Colonic mucosa (tissue), 4 donors: ENCODE data around the gene NT5DC3. TPM values are rescaled to one million over a fixed set of nuclear protein-coding genes. Genes with fewer than 3 reads are reported as not detected.

Source experiments
- DNase-seq: peaks from one replicate; pipeline ENCODE4 v3.0.0-alpha.2; 2020
- H3K27ac ChIP-seq: fragments of 200-600 bp; one replicate; pipeline ENCODE4 v1.8.0; 2021
- H3K27me3 ChIP-seq: fragments of 200-600 bp; one replicate; pipeline ENCODE4 v1.8.0; 2021
- H3K36me3 ChIP-seq: fragments of 200-600 bp; one replicate; pipeline ENCODE4 v1.8.0; 2021
- H3K4me1 ChIP-seq: fragments of 200-600 bp; one replicate; pipeline ENCODE4 v1.8.0; 2021; ENCODE audit warnings: mild to moderate bottlenecking
- H3K4me3 ChIP-seq: fragments of 200-600 bp; one replicate; pipeline ENCODE4 v1.8.0; 2021
- H3K9ac ChIP-seq, 2 donors: one replicate each; pipeline ENCODE4 v1.7.0; 2013; ENCODE audit warnings: control low read depth in 2 of 2, low read depth in 2 of 2, low read length in 2 of 2
- H3K9me3 ChIP-seq: fragments of 200-600 bp; one replicate; pipeline ENCODE4 v1.8.0; 2021
- CTCF ChIP-seq: fragments of 200-600 bp; IDR thresholded peaks from one replicate; pipeline ENCODE4 v1.8.0; 2022; ENCODE audit warnings: antibody characterized with exemption, mild to moderate bottlenecking
- intact Hi-C: fragments of 100-400 bp; cut with DNase I; formaldehyde crosslinking; loops from one replicate; pipeline ENCODE4 v1.14.1; 2022
- total RNA-seq, 2 donors: library from RNA; stranded (reverse); fragmentation: NEBNext Ultra II Directional in 1 of 2; extraction: Animal tissue kit (Norgen Biotek cat#: 25700) in 1 of 2; gene quantifications; one replicate each; pipeline ENCODE4 v1.2.1, GENCODE V29; 2021
- donor health status: healthy.
- donor health status: DM: no; HTN: no; CAD: no.
- donor health status: DM: no; HTN: no; CAD: no.

NT5DC3 gene
- total RNA-seq, 2 donors from 2014 or later: 10.0 to 22.6 TPM

- Histone ChIP-seq H3K27ac (no peak overlapping the region), H3K9me3 (no peaks in the 10 kb centered on the region), H3K4me1 (peaks cover 4% of the 10 kb centered on the region), H3K27me3 (no peaks in the 10 kb centered on the region), H3K4me3 (no peak overlapping the region), H3K36me3 (no peaks in the 10 kb centered on the region), H3K9ac (no peak overlapping the region)
- DNase-seq: no peak
- no peak for TF ChIP-seq CTCF
- intact Hi-C loops: no loop called here
These were observed 6.1 kb downstream of the NT5DC3 start for GRCh38 chr12:103834942-103835341.

GRCh38 chr12:103833891-103834290, 7.1 kb downstream of the NT5DC3 start:
- intact Hi-C loops: no loop called here
- Histone ChIP-seq H3K27me3 (no peaks in the 10 kb centered on the region), H3K4me1 (no peaks in the 10 kb centered on the region), H3K9ac (no peak overlapping the region), H3K9me3 (no peaks in the 10 kb centered on the region), H3K27ac (no peak overlapping the region), H3K36me3 (no peaks in the 10 kb centered on the region), H3K4me3 (no peak overlapping the region)
- TF ChIP-seq CTCF: no peak
- no peak for DNase-seq

- H3K36me3 ChIP-seq: no peaks in the 10 kb centered on the region
- TF ChIP-seq CTCF: no peak
- no peak overlapping the region for H3K27ac ChIP-seq
- intact Hi-C loops: no loop called here
- no peaks in the 10 kb centered on the region for H3K9me3 ChIP-seq
- no peak for DNase-seq
- no peak overlapping the region for H3K4me3 ChIP-seq
- no peaks in the 10 kb centered on the region for H3K27me3 ChIP-seq
- no peak overlapping the region for H3K9ac ChIP-seq
- H3K4me1 ChIP-seq: no peaks in the 10 kb centered on the region
These were observed 7.8 kb downstream of the NT5DC3 start for GRCh38 chr12:103833095-103833775.

- intact Hi-C loops: no loop called here
- no peak overlapping the region for H3K27ac ChIP-seq
- no peak for DNase-seq
- TF ChIP-seq CTCF: no peak
- H3K36me3 ChIP-seq: no peaks in the 10 kb centered on the region
- no peak overlapping the region for H3K9ac ChIP-seq
- no peaks in the 10 kb centered on the region for H3K9me3 ChIP-seq
- no peaks in the 10 kb centered on the region for H3K4me1 ChIP-seq
- no peak overlapping the region for H3K4me3 ChIP-seq
- no peaks in the 10 kb centered on the region for H3K27me3 ChIP-seq
These were observed 8.7 kb downstream of the NT5DC3 start for GRCh38 chr12:103832048-103832997.

GRCh38 chr12:103830730-103831320, 10.2 kb downstream of the NT5DC3 start:
- Histone ChIP-seq H3K9me3 (no peaks in the 10 kb centered on the region), H3K36me3 (no peaks in the 10 kb centered on the region), H3K27me3 (no peaks in the 10 kb centered on the region), H3K4me3 (no peak overlapping the region), H3K27ac (no peak overlapping the region), H3K4me1 (no peaks in the 10 kb centered on the region), H3K9ac (no peak overlapping the region)
- DNase-seq: no peak
- intact Hi-C loops: no loop called here
- no peak for TF ChIP-seq CTCF
